ENCODE results near the gene ECEL1.

DNA sequence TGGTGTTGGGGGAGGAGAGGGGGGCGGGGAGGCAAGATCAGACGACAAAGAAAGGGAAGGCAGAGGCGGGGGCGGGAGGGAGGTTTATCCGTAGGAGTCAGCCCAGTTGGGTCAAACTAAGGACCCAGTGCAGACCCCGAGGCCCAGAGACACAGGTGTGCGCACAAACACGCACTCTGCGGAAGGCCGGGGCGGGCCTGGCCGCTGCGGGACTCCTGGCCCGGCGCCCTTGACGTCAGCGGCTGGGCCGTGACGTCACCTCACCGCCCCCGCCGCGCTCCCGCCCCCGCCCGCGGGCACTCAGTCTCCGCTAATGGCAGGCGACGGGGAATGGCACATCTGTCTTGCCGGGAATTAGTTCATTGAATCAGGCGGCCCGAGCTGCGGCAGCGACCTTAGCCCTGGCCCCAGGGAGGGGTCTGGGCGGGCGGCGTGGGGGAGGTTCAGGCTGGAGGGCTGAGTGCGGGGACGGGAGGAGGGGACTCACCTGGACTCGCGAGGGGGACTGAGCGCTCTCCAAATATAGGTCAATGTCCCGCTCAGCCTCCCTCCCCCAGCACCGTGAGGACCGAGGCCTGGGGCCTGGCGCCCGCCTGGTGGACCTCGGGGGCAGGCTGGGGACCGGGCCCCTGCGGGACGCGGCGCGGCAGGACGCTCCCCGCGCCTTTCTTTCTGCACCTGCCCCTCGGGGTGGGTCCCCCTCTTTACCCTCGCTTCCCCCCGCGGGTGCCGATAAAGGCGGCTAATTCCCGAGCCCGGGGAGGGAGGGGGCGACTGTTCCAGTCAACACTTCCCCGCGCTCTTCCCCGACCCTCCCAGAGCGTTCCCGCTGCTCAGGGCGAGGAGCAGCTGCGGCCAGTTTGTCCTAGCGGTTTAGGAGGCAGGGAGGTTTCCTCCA, 15.5 kb upstream of the ECEL1 start:
- TF ChIP-seq CTCF (IDR thresholded peaks at IDR 0.05) (no peak), IRF1 (CRISPR knock-in tag; IDR thresholded peaks at IDR 0.05) (0 out of 2 replicates have a peak, but pooled peaks have one; percentile 27), E2F1 (CRISPR knock-in tag; IDR thresholded peaks at IDR 0.05) (no peak), GRHL2 (CRISPR knock-in tag; IDR thresholded peaks at IDR 0.05; ENCODE audit: insufficient replicate concordance, severe bottlenecking) (no peak), AR (CRISPR knock-in tag; IDR thresholded peaks at IDR 0.05) (no peak), ELF4 (CRISPR knock-in tag; IDR thresholded peaks at IDR 0.05; ENCODE audit: low read depth) (no peak)
